GM15510 (cell line): Measurements from ENCODE around the gene TMEM208.
A peak's percentile ranks its signal among the peaks of the same experiment; 100 is the strongest.

Experiments
- POLR2A ChIP-seq: IDR thresholded peaks from 3 replicates; pipeline ENCODE4 v1.6.1; 2011; ENCODE audit warnings: borderline replicate concordance; ENCODE audit not compliant: insufficient read length; ENCODE audit errors: extremely low read depth

The TMEM208 gene

DNA sequence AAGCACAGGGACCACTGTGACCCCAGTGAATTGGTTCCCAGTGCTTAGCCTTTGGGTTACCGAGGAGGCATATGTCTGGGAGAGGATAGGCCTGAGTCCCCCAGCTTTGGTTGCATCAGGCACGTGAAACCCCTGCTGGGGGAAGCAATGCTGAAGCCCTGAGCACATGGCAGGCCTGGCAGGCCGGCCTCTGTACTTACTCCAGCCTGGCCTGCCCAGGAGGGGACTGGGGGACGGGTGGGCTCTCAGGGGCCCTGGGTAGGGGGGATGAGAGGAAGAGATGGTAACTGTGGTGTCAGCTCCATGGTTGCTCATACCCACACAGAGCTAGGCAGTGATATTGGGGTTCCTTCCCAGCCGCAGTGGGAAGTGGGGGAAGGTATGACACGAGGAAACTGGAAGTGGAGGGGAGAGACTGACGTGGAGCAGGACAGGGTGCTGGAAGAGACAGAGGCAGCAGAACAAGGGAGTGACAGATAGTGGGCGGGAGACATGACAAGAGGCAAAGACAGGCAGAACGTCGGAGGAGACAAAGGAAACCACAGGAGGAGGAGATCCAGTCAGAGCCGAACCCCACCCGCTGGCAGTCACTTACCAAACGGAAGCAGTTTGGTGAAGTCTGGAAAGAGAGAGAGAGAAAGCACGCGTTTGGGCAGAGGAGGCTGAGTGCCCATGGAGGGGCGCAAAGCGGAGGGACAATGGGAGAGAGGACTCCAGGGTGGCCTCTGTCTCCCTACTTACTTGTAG lies 9.1 kb downstream of the TMEM208 start:
- TF ChIP-seq POLR2A, result no peak

DNA sequence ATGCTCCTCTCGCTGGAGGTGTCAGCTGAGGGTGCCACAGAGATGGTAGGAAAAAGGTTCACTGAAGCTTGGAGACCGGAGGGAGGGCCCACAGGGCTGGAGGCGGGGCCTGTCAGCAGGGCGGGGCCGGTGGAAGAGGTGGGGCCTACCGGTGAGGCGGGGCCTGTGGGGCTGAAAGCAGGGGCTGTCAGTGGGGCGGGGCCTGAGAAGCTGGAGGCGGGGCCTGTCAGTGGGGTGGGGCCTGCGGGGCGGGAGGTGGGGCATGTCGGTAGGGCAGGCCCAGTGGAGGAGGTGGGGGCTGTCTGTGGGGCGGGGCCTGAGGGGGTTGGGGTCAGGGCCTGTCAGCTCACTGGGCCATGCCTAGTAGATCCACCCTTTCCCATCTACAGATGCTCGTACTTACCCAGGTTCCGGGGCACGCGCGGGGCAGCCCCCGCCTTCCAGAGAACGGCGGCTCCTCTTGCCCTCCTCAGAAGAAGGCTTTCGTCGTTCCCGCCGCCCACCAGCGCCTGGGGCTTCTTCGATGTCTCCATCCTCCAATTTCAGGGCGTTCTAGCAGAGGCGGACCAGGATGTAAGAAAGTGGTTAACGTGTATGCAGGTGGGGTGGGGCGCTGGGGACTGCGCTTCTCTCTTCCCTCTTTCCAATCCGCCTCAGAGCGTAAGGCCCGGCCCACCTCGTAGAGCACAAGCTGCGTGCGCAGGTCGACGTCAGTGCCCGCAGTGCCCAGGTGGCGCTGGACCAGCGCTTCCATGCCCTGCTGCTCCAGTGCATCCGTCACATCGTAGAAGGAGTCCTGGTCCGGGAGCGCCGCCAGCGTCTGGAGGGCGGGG lies 9.8 kb downstream of the TMEM208 start:
- TF ChIP-seq POLR2A, result no peak

DNA sequence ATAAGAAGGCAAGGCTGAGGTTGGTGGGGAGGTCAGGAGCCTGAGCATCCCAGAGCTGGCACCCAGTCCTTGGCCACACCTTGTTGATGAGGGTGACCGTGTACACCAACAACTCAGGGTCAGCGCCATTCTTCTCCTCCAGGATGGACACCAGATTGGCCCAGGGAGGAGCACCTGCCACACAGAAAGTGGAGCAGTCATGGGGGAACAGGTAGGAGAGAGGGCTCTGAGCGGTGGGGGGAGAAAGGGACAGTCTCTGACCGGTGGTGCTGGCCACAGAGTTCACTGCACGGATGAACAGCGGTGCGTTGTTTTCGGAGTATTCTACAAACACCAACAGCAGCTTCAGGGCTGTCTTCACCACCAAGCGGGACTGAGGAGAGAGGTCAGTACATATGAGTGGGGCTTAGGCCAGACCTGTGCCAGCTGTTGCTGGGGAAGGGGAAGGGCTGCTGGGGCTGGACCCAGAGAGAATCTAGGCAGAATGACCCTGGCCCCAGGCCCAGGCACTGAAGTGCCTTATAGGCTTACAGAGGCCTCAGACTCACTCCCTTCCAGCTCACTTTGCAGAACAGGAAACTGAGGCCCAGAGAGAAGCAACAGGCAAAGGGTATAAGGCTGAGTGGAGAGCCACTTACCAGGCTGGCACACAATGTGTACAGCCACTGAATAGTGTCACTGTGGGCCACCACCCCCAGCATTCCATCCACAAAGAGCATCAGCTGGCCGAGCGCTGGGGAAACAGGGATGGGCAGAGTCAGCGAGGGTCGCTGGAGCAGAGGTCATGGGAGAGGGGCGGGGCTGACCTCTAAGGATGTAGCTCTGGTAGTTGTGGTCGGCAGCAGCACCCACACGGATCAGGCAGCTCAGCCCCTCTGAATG lies 10.7 kb downstream of the TMEM208 start:
- no peak for TF ChIP-seq POLR2A

DNA sequence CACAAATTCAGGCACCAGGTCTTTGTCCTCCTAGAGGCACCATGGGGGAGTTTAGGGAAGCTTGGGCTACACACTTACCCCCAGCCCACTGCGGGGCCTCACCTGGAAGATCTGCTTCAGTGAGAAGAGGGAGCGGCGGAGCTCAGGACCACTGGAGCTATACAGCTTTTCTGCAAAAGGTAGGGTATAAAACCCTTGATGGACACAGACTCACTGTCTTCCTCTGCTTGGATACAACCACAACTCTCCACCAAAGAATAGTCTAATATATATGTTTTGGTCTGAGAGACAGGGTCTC lies 11.3 kb downstream of the TMEM208 start:
- TF ChIP-seq POLR2A, result no peak

DNA sequence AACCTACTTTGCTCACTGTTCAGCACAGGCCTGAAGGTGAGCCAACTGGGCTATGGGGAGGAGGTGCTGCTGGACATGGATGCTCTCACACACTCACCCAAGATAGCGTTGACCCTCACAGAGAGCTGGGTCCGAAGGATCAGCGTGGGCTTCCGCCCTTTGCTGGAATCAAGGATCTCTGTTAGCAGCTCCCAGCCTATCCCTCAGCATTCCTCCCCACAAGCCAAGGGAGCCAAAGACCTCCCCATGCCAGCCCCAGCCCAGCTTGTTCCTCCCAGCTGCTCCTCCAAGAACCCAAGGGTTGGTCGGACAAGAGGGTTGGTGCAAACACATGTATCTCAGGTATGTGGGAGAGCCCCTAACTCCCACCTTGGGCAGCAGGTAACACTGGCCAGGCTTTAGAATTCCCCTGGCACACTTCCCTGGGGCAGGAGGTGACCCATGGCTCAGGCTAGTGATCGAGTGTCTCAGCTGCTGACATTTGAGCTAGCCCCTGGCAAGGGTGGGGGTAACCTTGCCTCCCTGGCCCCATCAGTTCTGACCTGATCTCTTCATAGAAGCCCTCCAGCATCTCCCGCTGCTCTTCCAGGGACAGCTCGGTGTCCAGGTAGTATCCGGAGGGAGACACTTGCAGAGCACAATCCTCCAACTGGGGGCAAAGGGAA lies 12.0 kb downstream of the TMEM208 start:
- TF ChIP-seq POLR2A, result no peak

DNA sequence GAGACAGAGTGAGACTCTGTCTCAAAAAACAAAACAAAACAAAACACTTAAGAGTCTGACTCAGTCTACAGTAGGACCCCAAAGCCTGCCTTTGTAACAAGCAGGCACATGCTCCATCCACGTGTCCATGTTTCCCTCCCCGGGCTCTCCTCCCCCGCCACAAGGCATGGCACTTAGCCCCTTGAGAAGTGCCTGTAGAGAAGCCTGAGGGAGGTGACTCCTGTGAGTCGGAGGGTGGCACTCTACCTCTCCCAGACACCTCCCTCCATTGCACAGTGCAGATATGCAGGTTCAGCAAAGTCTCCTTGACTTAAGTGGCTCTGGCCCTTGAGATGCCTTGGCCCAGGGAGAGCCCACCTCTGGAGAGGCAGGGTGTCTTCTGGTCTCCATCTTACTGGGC lies 13.6 kb downstream of the TMEM208 start:
- no peak for TF ChIP-seq POLR2A

DNA sequence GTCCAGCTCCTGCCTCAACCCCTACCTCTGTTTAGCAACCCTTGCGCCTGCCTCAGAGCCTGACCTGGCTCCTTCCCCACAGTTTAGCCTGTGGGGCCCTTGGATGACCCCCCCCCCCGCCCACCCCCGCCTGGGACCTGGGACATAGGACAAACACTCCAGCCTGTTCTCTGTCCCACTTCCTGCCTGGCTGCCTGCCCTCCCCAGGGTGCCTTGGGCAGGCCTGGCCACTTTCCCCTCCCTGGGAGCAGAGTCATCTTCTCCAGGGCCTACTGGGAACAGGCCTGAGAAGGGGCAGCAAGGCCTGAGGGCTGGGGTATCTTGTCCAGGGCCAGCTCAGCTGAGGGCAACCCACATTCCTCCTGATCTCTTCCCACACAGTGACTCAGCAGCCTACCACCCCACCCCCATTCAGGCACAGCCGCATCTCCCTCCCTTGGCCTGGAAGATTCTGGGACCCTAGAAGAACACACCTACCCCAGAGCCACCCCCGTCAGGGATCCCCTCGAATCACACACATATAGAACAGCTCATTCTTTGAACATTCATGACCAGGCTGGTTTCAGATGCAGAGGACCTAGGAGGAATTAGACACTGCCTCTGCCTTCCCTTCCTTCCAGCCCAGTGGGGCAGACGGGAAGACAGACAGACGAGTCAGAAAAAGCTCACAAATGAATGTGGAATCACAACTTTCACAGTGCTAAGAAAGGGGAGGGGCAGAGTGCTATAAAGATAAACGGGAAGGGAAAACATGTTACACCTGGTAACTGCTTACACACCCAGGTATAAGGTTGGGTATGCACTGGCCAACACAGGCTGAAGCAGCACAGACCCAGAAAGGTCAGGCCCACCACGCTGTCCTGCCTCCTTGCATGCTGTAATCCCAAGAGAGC lies 14.3 kb downstream of the TMEM208 start:
- TF ChIP-seq POLR2A, result no peak

DNA sequence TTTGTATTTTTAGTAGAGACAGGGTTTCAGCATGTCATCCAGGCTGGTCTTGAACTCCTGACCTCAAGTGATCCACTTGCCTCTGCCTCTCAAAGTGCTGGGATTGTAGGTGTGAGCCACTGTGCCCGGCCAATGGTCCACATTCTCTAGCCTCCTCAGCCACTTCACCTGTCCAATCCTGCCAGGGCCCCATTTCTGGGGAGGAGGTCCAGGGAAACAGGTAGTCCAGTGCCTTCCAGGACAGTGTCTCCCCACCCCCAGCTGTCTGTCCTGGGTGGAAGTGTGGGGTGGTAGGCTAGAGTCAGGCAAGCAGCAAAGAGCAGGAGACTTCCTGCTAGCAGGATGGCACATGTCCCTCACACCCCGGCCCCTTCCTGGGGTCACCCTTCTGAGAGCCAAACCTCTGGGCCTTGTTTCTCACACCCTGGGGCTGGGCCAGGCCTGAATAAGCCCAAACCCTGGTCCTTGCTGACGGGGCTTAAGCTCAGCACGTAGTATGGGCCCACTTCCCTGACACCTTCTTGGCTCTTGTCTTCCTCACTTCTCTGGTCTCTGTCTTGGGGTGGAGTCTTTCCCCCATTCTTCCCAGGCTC lies 15.3 kb downstream of the TMEM208 start:
- no peak for TF ChIP-seq POLR2A

DNA sequence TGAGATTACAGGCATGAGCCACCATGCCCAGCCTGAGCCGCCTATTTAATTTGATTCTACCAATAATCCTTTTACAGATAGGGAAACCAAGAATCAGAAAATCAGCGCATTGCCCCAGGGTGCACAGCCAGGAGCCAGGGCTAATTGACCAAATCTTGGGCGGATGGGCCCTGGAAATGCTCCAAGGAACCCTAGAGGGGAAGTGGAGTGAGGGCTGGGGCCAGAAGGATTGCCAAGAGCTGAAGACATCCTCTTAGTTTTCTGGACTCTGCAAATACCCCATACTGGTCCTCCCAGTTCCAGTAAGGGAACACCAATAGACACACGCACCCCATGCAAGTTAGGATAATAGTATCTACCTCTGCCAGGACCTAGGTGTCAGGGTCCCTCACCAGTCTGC lies 16.6 kb downstream of the TMEM208 start:
- no peak for TF ChIP-seq POLR2A

DNA sequence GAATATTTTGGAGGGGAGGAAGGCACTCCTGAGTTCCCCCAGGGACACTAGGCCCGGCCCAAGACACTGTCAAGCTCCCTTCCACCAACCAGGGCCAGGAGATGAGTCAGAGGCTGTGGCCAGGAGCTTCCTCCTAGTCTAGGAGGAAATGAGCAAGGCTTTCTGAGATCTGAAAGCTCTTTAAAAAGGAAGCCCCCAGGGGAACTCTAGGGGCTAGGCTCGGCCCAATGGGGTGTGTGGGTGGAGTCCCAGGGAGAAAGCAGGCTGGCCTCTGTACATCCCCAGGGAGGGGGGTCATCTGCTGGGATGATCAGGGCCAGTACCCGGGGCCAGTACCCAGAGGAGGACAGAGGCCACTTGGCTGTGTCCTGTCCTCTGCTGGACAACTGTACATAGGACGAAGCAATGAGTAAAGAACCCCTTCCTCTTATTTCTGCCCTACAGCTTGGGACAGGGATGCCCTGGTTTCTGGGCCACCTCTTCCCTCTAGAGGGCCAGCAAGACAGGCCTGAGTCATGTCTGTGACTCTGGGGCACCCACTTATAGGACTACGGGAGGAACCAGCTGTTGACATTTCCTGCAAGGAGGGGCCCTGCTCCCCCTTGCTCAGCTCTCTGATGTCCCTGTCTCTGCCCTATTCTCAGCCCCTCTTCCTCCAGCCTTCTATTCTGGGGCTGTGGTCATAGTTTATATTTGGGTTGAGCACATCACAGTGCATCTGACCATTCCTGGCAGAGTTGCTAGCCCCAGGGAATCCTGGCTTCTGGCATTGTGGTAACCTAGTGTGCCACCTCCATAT lies 17.7 kb downstream of the TMEM208 start:
- peak; percentile 59 for TF ChIP-seq POLR2A

DNA sequence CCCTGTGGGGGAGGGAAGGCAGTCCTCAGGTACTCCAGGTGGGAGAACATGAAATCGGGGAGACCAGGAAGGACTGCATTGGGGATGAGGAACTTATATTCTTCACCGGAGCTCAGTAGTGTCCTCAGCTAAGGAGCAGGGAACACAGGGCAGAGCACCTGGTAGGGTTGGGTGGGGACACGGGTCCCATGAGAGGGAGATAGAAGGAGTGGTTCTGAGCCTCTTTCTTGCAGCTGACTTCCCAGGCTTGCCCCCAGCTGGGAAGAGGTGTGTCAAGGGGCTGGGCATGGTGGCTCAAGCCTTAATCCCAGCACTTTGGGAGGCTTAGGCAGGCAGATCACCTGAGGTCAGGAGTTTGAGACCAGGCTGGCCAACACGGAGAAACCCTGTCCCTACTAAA lies 18.3 kb downstream of the TMEM208 start:
- no peak for TF ChIP-seq POLR2A

DNA sequence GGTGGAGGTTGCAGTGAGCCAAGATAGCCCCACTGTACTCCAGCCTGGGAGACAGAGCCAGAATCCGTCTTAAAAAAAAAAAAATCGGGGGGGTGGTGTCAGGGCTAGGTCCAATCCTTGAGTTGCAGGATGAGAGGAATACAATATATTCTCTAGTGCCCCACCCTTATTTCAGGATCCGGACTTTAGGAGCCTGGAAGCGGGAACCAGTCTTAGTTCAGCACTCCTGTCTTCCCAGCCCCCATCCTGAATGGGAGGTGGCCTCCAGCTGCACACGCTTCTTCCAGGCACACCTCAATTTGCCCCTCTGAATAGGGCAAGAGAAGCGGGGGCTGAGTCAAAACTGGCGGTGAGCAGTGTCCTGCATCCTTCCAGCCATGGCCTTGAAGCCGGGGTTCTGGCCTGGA lies 18.7 kb downstream of the TMEM208 start:
- TF ChIP-seq POLR2A, result no peak
